A673 (cell line): ENCODE results near the gene SIMC1. TPM values are rescaled to one million over a fixed set of nuclear protein-coding genes. Genes with fewer than 3 reads are reported as not detected.
"Not testable (repeated sequence)": the region's sequence is repeated elsewhere in the genome, so short reads cannot be mapped to it uniquely, and the experiment has no call there.

Experiments used
- BruUV-seq: library from RNA; stranded (reverse); fragments of 400-500 nt; replicated peaks from 2 replicates; lab custom pipeline; 2021; lab: Mats Ljungman, UMichigan
- CTCF ChIA-PET: fragments of 300-600 bp; sonication (Branson Sonifier 250); formaldehyde crosslinking; loops from one replicate; lab custom pipeline; 2022; ENCODE audit warnings: antibody characterized with exemption; lab: Charles Lee
- POLR2A ChIA-PET: fragments of 300-600 bp; sonication (Branson Sonifier 250); formaldehyde crosslinking; loops from one replicate; lab custom pipeline; 2022; ENCODE audit warnings: antibody characterized with exemption; ENCODE audit not compliant: low non-redundant PET; lab: Charles Lee
- DNase-seq: peaks from one replicate; pipeline ENCODE4 v3.0.0-alpha.2; 2015; ENCODE audit warnings: low spot score
- H3K27ac ChIP-seq: fragments of 200-600 bp; sonication (generic); 2 replicates; pipeline ENCODE4 v1.5.1; 2016; ENCODE audit warnings: mixed run types, low read depth, mild to moderate bottlenecking, mixed read lengths, antibody characterized with exemption, low read length; ENCODE audit not compliant: poor library complexity, severe bottlenecking
- H3K27me3 ChIP-seq: fragments of 200-600 bp; sonication (generic); replicated peaks from 2 replicates; pipeline ENCODE4 v1.6.1; 2017; ENCODE audit warnings: mixed run types, low read depth, mild to moderate bottlenecking, mixed read lengths, antibody characterized with exemption, low read length; ENCODE audit not compliant: insufficient read depth, poor library complexity
- H3K36me3 ChIP-seq: fragments of 200-600 bp; sonication (generic); 2 replicates; pipeline ENCODE4 v1.6.1; 2016; ENCODE audit warnings: mixed run types, mild to moderate bottlenecking, mixed read lengths, antibody characterized with exemption, low read length; ENCODE audit not compliant: insufficient read depth, poor library complexity, severe bottlenecking
- H3K4me1 ChIP-seq: fragments of 200-600 bp; sonication (generic); 2 replicates; pipeline ENCODE4 v1.6.1; 2017; ENCODE audit warnings: mixed run types, mild to moderate bottlenecking, mixed read lengths, antibody characterized with exemption, low read length; ENCODE audit not compliant: insufficient read depth, poor library complexity, severe bottlenecking
- H3K4me3 ChIP-seq: fragments of 200-600 bp; sonication (generic); 2 replicates; pipeline ENCODE4 v1.5.1; 2016; ENCODE audit warnings: low read depth, mixed run types, mild to moderate bottlenecking, mixed read lengths, low read length; ENCODE audit not compliant: poor library complexity, severe bottlenecking
- H3K9me3 ChIP-seq: fragments of 200-600 bp; sonication (generic); 2 replicates; pipeline ENCODE4 v1.6.1; 2016; ENCODE audit warnings: mixed run types, low read depth, mild to moderate bottlenecking, mixed read lengths, antibody characterized with exemption, low read length; ENCODE audit not compliant: poor library complexity, severe bottlenecking
- EZH2 ChIP-seq: fragments of 200-600 bp; sonication (generic); IDR thresholded peaks from 2 replicates; pipeline ENCODE4 v1.6.1; 2017; ENCODE audit warnings: borderline replicate concordance, low read depth, mild to moderate bottlenecking, mixed read lengths, antibody characterized with exemption, low read length; ENCODE audit not compliant: poor library complexity, severe bottlenecking
- intact Hi-C: fragments of 100-400 bp; cut with micrococcal nuclease; formaldehyde crosslinking; loops from one replicate; pipeline ENCODE4 v1.10.0; 2022; ENCODE audit not compliant: unreplicated experiment
- total RNA-seq: library from RNA; stranded (reverse); gene quantifications from 2 replicates; pipeline ENCODE4 v1.2.3, GENCODE V29; 2021

The SIMC1 gene
- total RNA-seq, 1 experiment from 2014 or later: 26.6 TPM

GRCh38 chr5:176195487-176196207, 42.6 kb upstream of the SIMC1 start:
- peaks cover 17% of the 10 kb centered on the region for H3K27me3 ChIP-seq
- BruUV-seq, H3K27ac ChIP-seq, H3K4me1 ChIP-seq, H3K4me3 ChIP-seq, intact Hi-C loops, H3K9me3 ChIP-seq, H3K36me3 ChIP-seq, CTCF ChIA-PET, POLR2A ChIA-PET, DNase-seq: not testable (repeated sequence)

- intact Hi-C loops, BruUV-seq, H3K4me3 ChIP-seq, H3K36me3 ChIP-seq, H3K9me3 ChIP-seq, H3K4me1 ChIP-seq, POLR2A ChIA-PET, DNase-seq, CTCF ChIA-PET, H3K27ac ChIP-seq: not testable (repeated sequence)
- peaks cover 20% of the 10 kb centered on the region for H3K27me3 ChIP-seq
Observed at GRCh38 chr5:176196781-176197180, 41.4 kb upstream of the SIMC1 start.

- H3K27me3 ChIP-seq: peaks cover 20% of the 10 kb centered on the region
- intact Hi-C loops, CTCF ChIA-PET, POLR2A ChIA-PET, DNase-seq, H3K27ac ChIP-seq, H3K4me3 ChIP-seq, H3K36me3 ChIP-seq, H3K4me1 ChIP-seq, H3K9me3 ChIP-seq, BruUV-seq: not testable (repeated sequence)
Observed at GRCh38 chr5:176197234-176197858, 40.9 kb upstream of the SIMC1 start.

- CTCF ChIA-PET, H3K9me3 ChIP-seq, intact Hi-C loops, BruUV-seq, H3K4me3 ChIP-seq, DNase-seq, H3K27ac ChIP-seq, H3K36me3 ChIP-seq, POLR2A ChIA-PET, H3K4me1 ChIP-seq: not testable (repeated sequence)
- peaks cover 20% of the 10 kb centered on the region for H3K27me3 ChIP-seq
Observed at GRCh38 chr5:176198299-176198698, 39.9 kb upstream of the SIMC1 start.

GRCh38 chr5:176198991-176199733, 39.1 kb upstream of the SIMC1 start:
- H3K27me3 ChIP-seq: peaks cover 20% of the 10 kb centered on the region
- H3K36me3 ChIP-seq, BruUV-seq, H3K27ac ChIP-seq, CTCF ChIA-PET, POLR2A ChIA-PET, intact Hi-C loops, H3K4me1 ChIP-seq, H3K4me3 ChIP-seq, DNase-seq, H3K9me3 ChIP-seq: not testable (repeated sequence)
- peak; percentile 38 for TF ChIP-seq EZH2

- intact Hi-C loops, H3K4me3 ChIP-seq: not testable (repeated sequence)
Observed at GRCh38 chr5:176199803-176200399, 38.3 kb upstream of the SIMC1 start.

More at GRCh38 chr5:176199803-176200399, 38.3 kb upstream of the SIMC1 start:
- H3K36me3 ChIP-seq, CTCF ChIA-PET, H3K4me1 ChIP-seq, DNase-seq, H3K9me3 ChIP-seq, BruUV-seq, H3K27ac ChIP-seq, POLR2A ChIA-PET: not testable (repeated sequence)
- H3K27me3 ChIP-seq: peaks cover 20% of the 10 kb centered on the region
